NOMO-1 treated with dmso at 0.1 percent for 144 hours (cell line): ENCODE data around the gene ST14.

Experiments used
- DNase-seq: peaks from one replicate; lab custom pipeline; 2025; ENCODE audit not compliant: unreplicated experiment; lab: John Stamatoyannopoulos, UW

Gene ST14

GRCh38 chr11:130206141-130206540 lies 46.6 kb downstream of the ST14 start:
- no peak for DNase-seq

DNA sequence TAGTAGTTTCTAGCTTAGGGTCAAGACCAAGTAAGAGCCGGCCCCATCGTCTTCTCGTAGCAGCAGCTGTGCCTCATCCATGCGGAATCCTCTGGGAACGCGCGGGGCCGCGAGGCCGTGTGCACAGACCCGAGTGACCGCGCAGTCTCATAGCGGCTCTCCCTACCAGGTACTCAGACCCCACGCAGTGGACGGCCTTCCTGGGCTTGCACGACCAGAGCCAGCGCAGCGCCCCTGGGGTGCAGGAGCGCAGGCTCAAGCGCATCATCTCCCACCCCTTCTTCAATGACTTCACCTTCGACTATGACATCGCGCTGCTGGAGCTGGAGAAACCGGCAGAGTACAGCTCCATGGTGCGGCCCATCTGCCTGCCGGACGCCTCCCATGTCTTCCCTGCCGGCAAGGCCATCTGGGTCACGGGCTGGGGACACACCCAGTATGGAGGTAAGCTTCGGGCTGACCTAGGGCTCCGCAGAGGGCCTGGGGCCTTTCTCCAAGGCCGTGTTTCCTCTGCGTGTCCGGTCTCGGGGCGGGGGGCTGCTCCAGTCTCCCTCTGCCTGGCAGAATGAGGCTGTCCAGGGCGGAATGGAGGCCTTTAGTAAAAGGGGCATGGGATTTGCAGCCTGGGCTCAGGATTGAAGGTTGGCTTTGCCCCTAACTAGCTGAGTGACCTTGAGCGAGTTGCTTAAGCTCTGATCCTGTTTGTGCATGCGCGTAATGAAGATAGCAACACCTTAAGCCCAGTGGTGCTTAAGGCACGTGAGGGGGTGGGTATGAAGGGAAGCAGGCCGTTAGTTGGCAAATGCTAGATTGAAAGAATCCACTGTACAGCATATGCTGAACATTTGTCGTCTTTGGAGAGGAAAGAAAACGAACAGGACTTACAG lies 48.9 kb downstream of the ST14 start:
- DNase-seq: no peak

- no peak for DNase-seq
These were observed 49.7 kb downstream of the ST14 start for GRCh38 chr11:130209128-130209932.

DNA sequence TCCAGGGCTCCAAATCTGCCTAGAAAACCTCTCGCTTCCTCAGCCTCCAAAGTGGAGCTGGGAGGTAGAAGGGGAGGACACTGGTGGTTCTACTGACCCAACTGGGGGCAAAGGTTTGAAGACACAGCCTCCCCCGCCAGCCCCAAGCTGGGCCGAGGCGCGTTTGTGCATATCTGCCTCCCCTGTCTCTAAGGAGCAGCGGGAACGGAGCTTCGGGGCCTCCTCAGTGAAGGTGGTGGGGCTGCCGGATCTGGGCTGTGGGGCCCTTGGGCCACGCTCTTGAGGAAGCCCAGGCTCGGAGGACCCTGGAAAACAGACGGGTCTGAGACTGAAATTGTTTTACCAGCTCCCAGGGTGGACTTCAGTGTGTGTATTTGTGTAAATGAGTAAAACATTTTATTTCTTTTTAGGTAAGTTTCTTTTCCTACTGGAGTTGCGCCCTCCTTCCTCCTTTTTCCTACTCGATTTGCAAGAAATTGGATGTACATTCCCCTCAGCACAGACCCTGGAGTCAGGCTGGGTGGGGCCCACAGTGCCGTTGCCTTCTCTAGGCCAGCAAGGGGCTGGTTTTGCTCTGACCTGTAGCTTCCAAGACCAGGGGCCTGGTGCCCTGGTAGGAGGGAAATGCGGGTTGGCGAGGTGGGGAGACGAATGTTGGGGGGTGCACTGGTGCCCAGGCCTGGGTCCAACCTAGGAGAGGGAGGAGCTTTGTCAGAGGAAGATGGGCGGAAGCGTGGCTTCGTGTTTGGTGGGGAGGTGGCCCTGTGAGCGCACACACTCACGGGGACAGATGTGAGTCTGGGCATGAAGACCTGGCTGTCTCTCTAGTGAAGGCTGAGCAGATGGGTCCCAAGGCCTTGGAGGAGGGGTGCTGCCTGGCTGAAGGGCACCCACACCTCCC lies 50.6 kb downstream of the ST14 start:
- DNase-seq: no peak

DNA sequence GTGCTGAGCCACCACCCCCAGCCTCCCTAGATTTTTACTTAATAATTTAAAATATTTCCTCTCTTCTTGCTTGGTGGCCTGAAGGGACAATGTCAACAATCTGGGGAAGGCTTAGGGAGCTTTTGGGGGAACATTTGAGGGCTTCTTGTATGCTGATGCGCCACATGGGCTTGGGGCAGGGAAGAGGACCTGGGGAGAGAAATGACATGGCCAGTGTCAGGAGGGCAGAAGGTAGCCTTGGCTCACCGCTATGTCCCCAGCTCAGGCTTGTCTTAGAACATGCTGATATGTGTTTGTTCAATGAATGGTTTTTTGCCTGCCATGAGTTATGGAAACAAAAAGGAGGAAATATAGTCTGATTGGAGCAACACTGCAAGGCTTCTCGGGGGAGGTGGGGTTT lies 51.6 kb downstream of the ST14 start:
- no peak for DNase-seq

GRCh38 chr11:130211781-130212401 lies 52.3 kb downstream of the ST14 start:
- DNase-seq: no peak

GRCh38 chr11:130212431-130212961 lies 52.9 kb downstream of the ST14 start:
- DNase-seq: no peak

- DNase-seq: peak; percentile 11
These were observed 53.8 kb downstream of the ST14 start for GRCh38 chr11:130213143-130213978.

DNA sequence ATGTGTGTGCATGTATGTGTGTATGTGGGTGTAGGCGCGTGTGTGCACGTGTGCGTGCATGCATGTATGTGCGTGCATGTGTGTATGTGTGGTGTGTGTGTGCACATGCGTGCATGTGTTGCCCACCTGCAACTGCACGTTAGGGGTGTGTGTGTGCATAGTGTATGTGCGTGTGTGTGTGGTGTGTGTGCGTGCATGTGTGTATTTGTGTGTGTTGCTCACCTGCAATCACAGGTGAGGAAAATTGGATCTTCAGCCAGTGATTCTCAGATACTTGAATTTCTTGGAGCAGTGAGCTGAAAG lies 54.3 kb downstream of the ST14 start:
- DNase-seq: no peak

- DNase-seq: no peak
These were observed 55.4 kb downstream of the ST14 start for GRCh38 chr11:130214861-130215530.

GRCh38 chr11:130215531-130216220 lies 56.1 kb downstream of the ST14 start:
- DNase-seq: no peak

GRCh38 chr11:130216221-130216550 lies 56.6 kb downstream of the ST14 start:
- no peak for DNase-seq

- DNase-seq: no peak
These were observed 57.1 kb downstream of the ST14 start for GRCh38 chr11:130216591-130217132.

DNA sequence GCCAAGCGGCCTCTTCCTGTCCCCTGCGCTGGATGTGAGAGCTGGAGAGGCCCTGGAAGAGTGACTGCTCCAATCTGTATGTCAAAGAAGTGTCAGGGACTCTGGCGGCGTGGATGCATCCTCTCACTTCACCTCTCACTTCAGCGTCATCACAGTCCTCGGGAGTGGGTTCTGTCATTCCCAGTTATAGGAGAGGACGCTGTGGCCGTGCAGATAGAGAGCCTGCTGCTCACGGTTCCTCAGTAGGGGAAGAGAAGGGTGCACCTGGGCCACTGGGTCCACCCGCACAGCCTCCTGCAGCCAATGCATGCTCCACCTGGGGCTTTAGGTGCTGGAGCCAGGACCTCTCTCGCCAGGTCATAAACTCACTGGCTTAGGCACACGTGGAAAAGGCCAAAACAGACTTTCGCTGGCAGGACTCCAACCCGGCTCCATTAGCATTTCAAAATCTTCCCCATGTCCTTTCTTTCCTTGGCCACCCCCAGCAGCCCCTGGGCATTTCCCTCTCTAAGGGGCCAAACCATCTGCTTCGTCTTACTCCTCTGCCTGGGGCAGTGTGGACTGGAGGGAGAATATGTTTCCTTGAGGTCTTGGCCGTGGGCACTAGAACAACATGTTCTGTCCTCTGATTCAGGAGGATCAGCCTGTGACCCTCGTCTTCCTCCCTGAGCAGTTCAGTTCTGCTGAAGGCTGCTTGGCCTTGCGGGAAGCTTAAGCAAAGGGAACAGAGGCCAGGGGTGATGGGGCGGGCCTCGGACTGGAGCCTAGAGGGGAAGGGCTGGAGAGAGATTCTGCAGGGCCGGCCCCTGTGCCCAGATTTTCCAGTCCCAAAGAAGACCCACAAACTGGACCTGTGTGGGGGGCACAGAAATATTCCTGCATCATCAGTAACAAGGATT lies 57.8 kb downstream of the ST14 start:
- no peak for DNase-seq

- DNase-seq: no peak
These were observed 59.0 kb downstream of the ST14 start for GRCh38 chr11:130218501-130219070.

GRCh38 chr11:130219148-130219547 lies 59.6 kb downstream of the ST14 start:
- DNase-seq: no peak
